HepG2 (cell line): Measurements from ENCODE around the gene BCL2L2. TPM values are rescaled to one million over a fixed set of nuclear protein-coding genes. Genes with fewer than 3 reads are reported as not detected.

Experiments
- ARID2 ChIP-seq: sonication (generic); formaldehyde crosslinking; IDR thresholded peaks from 2 replicates; pipeline ENCODE4 v1.8.1; 2022; ENCODE audit warnings: mild to moderate bottlenecking, missing genetic modification reagents, borderline replicate concordance
- ARNT2 ChIP-seq: sonication (generic); formaldehyde crosslinking; IDR thresholded peaks from 2 replicates; pipeline ENCODE4 v1.8.0; 2022; ENCODE audit warnings: mild to moderate bottlenecking, low read depth, missing genetic modification reagents, moderate library complexity
- ATF7 ChIP-seq, 2 experiments: fragments of 450-650 bp in 1 of 2; sonication (generic) in 1 of 2; formaldehyde crosslinking in 1 of 2; IDR thresholded peaks; 2 replicates each; pipeline versions ENCODE4 v1.4.0 to v1.6.1; 2016 to 2020; ENCODE audit warnings: antibody characterized with exemption in 1 of 2, mild to moderate bottlenecking in 1 of 2, missing genetic modification reagents in 1 of 2
- ATF7-NPFF ChIP-seq: sonication (generic); formaldehyde crosslinking; IDR thresholded peaks from 2 replicates; pipeline ENCODE4 v1.8.1; 2023; ENCODE audit warnings: mild to moderate bottlenecking, low read depth, missing genetic modification reagents, moderate library complexity
- ETV5 ChIP-seq: IDR thresholded peaks from 2 replicates; pipeline ENCODE4 v1.6.1; 2018; ENCODE audit warnings: missing biosample characterization, missing genetic modification reagents, inconsistent platforms, borderline replicate concordance
- FOXP1 ChIP-seq, 2 experiments: fragments of 450-650 bp in 1 of 2; IDR thresholded peaks; 2 replicates each; pipeline ENCODE4 v1.6.1; 2017 to 2018; ENCODE audit warnings: antibody characterized with exemption in 1 of 2
- HNRNPL ChIP-seq: fragments of 200-400 bp; formaldehyde crosslinking; IDR thresholded peaks from 2 replicates; pipeline ENCODE4 v1.6.1; 2017; ENCODE audit warnings: mild to moderate bottlenecking, low read depth, low read length
- MXD4 ChIP-seq: IDR thresholded peaks from 2 replicates; pipeline ENCODE4 v1.6.1; 2016; ENCODE audit warnings: mild to moderate bottlenecking, missing biosample characterization, missing genetic modification reagents
- RBFOX2 ChIP-seq: fragments of 200-400 bp; formaldehyde crosslinking; IDR thresholded peaks from 2 replicates; pipeline ENCODE4 v1.6.1; 2017; ENCODE audit warnings: low read depth, mild to moderate bottlenecking, low read length
- SCMH1 ChIP-seq: sonication (generic); formaldehyde crosslinking; IDR thresholded peaks from 2 replicates; pipeline ENCODE4 v1.9.0; 2021; ENCODE audit warnings: missing genetic modification reagents, mild to moderate bottlenecking, borderline replicate concordance
- SRSF4 ChIP-seq: fragments of 200-400 bp; formaldehyde crosslinking; IDR thresholded peaks from one replicate; pipeline ENCODE4 v1.6.1; 2018; ENCODE audit warnings: mild to moderate bottlenecking, low read depth, low read length, moderate library complexity; ENCODE audit not compliant: poor library complexity, severe bottlenecking
- ZKSCAN5 ChIP-seq: sonication (generic); formaldehyde crosslinking; IDR thresholded peaks from 2 replicates; pipeline ENCODE4 v1.5.1; 2020; ENCODE audit warnings: mild to moderate bottlenecking, missing genetic modification reagents
- ZNF101 ChIP-seq: sonication (generic); formaldehyde crosslinking; IDR thresholded peaks from 2 replicates; pipeline ENCODE4 v1.4.0; 2020; ENCODE audit warnings: mild to moderate bottlenecking, low read depth, missing genetic modification reagents, borderline replicate concordance
- ZNF230 ChIP-seq: sonication (generic); formaldehyde crosslinking; IDR thresholded peaks from 2 replicates; pipeline ENCODE4 v1.4.0; 2020; ENCODE audit warnings: mild to moderate bottlenecking, missing genetic modification reagents
- ZNF468 ChIP-seq: sonication (generic); formaldehyde crosslinking; IDR thresholded peaks from 2 replicates; pipeline ENCODE4 v1.8.0; 2022; ENCODE audit warnings: mild to moderate bottlenecking, moderate library complexity, missing genetic modification reagents
- ZNF614 ChIP-seq: IDR thresholded peaks from 2 replicates; pipeline ENCODE4 v1.6.1; 2018; ENCODE audit warnings: missing biosample characterization, missing genetic modification reagents, inconsistent platforms, borderline replicate concordance
- ZNF773 ChIP-seq: sonication (generic); formaldehyde crosslinking; IDR thresholded peaks from 2 replicates; pipeline ENCODE4 v1.4.0; 2020; ENCODE audit warnings: missing genetic modification reagents, borderline replicate concordance
- ZNF883 ChIP-seq: sonication (generic); formaldehyde crosslinking; IDR thresholded peaks from 2 replicates; pipeline ENCODE4 v1.5.1; 2020; ENCODE audit warnings: mild to moderate bottlenecking, missing genetic modification reagents; ENCODE audit errors: not compliant biosample characterization
- polyA plus RNA-seq, 8 experiments: library from polyadenylated mRNA; depleted of rRNA in 3 of 8; stranded (reverse) in 7 of 8; unstranded in 1 of 8; fragments of >200 nt; fragmentation: Illumina TruSeq in 4 of 8; extraction: Trizol in 4 of 8; gene quantifications; 2 replicates each; pipeline versions ENCODE4 v1.2.1 to v1.2.3, GENCODE V29; 2011 to 2016; ENCODE audit warnings: low read depth in 4 of 8, missing spikeins in 1 of 8, mixed read lengths in 1 of 8; ENCODE audit not compliant: insufficient read depth in 1 of 8
- total RNA-seq, 5 experiments: library from RNA; depleted of rRNA; stranded (reverse); fragments of >200 nt; fragmentation: Illumina TruSeq; extraction: Trizol; gene quantifications; 2 replicates each; pipeline ENCODE4 v1.2.3, GENCODE V29; 2016; ENCODE audit warnings: low read depth in 1 of 5
- TF ChIP-seq, protein P1 (sequence below): sonication (generic); formaldehyde crosslinking; IDR thresholded peaks from 2 replicates; pipeline ENCODE4 v1.4.0; 2020; ENCODE audit warnings: mild to moderate bottlenecking, missing genetic modification reagents
- TF ChIP-seq, protein P2 (sequence below): IDR thresholded peaks from 2 replicates; pipeline ENCODE4 v1.6.1; 2018; ENCODE audit warnings: missing genetic modification reagents, mild to moderate bottlenecking, missing compliant biosample characterization
- TF ChIP-seq, protein P3 (sequence below): sonication (generic); formaldehyde crosslinking; IDR thresholded peaks from 2 replicates; pipeline ENCODE4 v1.5.0; 2020; ENCODE audit warnings: missing genetic modification reagents
- TF ChIP-seq, protein P4 (sequence below): sonication (generic); formaldehyde crosslinking; IDR thresholded peaks from 2 replicates; pipeline ENCODE4 v1.5.0; 2020; ENCODE audit warnings: mild to moderate bottlenecking, missing genetic modification reagents, borderline replicate concordance
- TF ChIP-seq, protein P5 (sequence below): sonication (generic); formaldehyde crosslinking; IDR thresholded peaks from 2 replicates; pipeline ENCODE4 v1.4.0; 2020; ENCODE audit warnings: mild to moderate bottlenecking, missing genetic modification reagents

The BCL2L2 gene
- total and polyA plus RNA-seq, 2 of the 13 experiments (the other 11 are each of a cell fraction or from before 2014, with no cell fraction given): 28.1 to 49.8 TPM

DNA sequence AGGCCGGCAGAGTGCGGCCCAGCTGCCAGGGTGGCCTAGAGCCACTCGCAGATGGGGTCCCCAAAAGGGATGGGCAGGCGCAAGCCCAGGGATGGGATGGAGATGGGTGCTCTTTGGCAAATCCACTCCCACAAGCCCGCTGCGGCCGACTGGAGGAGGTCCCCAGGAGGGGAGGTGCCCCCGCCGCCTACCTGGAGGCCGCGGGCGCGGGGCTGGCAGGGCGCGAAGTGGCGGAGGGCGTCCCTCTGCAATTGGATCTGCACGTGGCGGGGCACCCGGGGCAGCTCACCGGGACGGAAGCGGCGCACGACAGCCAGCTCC, 4.7 kb upstream of the BCL2L2 start (continued):
- TF ChIP-seq ZNF614 (CRISPR knock-in tag) (peak; percentile 93), ETV5 (CRISPR knock-in tag) (peak; percentile 69; the same call in 1 of the 2 replicates), FOXP1 (IDR thresholded peaks at IDR 0.05) (no peak), FOXP1 (CRISPR knock-in tag; IDR thresholded peaks at IDR 0.05) (no peak), ARID2 (CRISPR knock-in tag) (peak; percentile 98), ZNF468 (peak; percentile 98; the same call in 1 of the 2 replicates), ATF7 (IDR thresholded peaks at IDR 0.05) (no peak), ATF7 (CRISPR knock-in tag; IDR thresholded peaks at IDR 0.05) (peak; percentile 67; the same call in 1 of the 2 replicates), MXD4 (CRISPR knock-in tag) (peak; percentile 96), ZNF101 (CRISPR knock-in tag) (peak; percentile 92; the same call in 1 of the 2 replicates), SCMH1 (no peak), ATF7-NPFF (CRISPR knock-in tag) (no peak), HNRNPL (peak; percentile 83), ZNF883 (CRISPR knock-in tag) (peak; percentile 92), ZKSCAN5 (CRISPR knock-in tag) (peak; percentile 60; the same call in 1 of the 2 replicates), SRSF4 (no peak), ZNF773 (CRISPR knock-in tag) (peak; percentile 95), ARNT2 (CRISPR knock-in tag) (no peak; the same call in none of the 2 replicates), RBFOX2 (peak; percentile 94), ZNF230 (CRISPR knock-in tag) (peak; percentile 91)
- TF ChIP-seq, protein P1, sequence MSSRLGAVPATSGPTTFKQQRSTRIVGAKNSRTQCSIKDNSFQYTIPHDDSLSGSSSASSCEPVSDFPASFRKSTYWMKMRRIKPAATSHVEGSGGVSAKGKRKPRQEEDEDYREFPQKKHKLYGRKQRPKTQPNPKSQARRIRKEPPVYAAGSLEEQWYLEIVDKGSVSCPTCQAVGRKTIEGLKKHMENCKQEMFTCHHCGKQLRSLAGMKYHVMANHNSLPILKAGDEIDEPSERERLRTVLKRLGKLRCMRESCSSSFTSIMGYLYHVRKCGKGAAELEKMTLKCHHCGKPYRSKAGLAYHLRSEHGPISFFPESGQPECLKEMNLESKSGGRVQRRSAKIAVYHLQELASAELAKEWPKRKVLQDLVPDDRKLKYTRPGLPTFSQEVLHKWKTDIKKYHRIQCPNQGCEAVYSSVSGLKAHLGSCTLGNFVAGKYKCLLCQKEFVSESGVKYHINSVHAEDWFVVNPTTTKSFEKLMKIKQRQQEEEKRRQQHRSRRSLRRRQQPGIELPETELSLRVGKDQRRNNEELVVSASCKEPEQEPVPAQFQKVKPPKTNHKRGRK: no peak; the same call in none of the 2 replicates
- TF ChIP-seq, protein P2, sequence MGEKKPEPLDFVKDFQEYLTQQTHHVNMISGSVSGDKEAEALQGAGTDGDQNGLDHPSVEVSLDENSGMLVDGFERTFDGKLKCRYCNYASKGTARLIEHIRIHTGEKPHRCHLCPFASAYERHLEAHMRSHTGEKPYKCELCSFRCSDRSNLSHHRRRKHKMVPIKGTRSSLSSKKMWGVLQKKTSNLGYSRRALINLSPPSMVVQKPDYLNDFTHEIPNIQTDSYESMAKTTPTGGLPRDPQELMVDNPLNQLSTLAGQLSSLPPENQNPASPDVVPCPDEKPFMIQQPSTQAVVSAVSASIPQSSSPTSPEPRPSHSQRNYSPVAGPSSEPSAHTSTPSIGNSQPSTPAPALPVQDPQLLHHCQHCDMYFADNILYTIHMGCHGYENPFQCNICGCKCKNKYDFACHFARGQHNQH (CRISPR knock-in tag): peak; percentile 95; the same call in 1 of the 2 replicates
- TF ChIP-seq, protein P3, sequence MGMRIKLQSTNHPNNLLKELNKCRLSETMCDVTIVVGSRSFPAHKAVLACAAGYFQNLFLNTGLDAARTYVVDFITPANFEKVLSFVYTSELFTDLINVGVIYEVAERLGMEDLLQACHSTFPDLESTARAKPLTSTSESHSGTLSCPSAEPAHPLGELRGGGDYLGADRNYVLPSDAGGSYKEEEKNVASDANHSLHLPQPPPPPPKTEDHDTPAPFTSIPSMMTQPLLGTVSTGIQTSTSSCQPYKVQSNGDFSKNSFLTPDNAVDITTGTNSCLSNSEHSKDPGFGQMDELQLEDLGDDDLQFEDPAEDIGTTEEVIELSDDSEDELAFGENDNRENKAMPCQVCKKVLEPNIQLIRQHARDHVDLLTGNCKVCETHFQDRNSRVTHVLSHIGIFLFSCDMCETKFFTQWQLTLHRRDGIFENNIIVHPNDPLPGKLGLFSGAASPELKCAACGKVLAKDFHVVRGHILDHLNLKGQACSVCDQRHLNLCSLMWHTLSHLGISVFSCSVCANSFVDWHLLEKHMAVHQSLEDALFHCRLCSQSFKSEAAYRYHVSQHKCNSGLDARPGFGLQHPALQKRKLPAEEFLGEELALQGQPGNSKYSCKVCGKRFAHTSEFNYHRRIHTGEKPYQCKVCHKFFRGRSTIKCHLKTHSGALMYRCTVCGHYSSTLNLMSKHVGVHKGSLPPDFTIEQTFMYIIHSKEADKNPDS: no peak
- TF ChIP-seq, protein P4, sequence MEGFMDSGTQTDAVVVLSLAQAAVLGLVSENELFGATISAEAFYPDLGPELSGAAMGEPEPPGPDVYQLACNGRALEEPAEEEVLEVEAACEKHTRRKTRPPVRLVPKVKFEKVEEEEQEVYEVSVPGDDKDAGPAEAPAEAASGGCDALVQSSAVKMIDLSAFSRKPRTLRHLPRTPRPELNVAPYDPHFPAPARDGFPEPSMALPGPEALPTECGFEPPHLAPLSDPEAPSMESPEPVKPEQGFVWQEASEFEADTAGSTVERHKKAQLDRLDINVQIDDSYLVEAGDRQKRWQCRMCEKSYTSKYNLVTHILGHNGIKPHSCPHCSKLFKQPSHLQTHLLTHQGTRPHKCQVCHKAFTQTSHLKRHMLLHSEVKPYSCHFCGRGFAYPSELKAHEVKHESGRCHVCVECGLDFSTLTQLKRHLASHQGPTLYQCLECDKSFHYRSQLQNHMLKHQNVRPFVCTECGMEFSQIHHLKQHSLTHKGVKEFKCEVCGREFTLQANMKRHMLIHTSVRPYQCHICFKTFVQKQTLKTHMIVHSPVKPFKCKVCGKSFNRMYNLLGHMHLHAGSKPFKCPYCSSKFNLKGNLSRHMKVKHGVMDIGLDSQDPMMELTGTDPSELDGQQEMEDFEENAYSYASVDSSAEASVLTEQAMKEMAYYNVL: peak; percentile 92
- TF ChIP-seq, protein P5, sequence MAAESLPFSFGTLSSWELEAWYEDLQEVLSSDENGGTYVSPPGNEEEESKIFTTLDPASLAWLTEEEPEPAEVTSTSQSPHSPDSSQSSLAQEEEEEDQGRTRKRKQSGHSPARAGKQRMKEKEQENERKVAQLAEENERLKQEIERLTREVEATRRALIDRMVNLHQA (CRISPR knock-in tag): 0 out of 2 replicates have a peak, but pooled peaks have one; percentile 38
